Renal pelvis (tissue), 4 donors: Measurements from ENCODE around the gene DOK3. TPM values are rescaled to one million over a fixed set of nuclear protein-coding genes. Genes with fewer than 3 reads are reported as not detected.
"Not testable (repeated sequence)": the region's sequence is repeated elsewhere in the genome, so short reads cannot be mapped to it uniquely, and the experiment has no call there.

Experiments
- DNase-seq: peaks from one replicate; pipeline ENCODE4 v3.0.0-alpha.2; 2013
- polyA plus RNA-seq, 3 donors: library from polyadenylated mRNA; unstranded; fragments of 120-200 nt; gene quantifications; one replicate each; pipeline ENCODE4 v1.2.1, GENCODE V29; 2013; ENCODE audit not compliant: insufficient read length in 3 of 3

DOK3 gene
- polyA plus RNA-seq, 3 donors = 6.6 to 7.2 (median 7.1) TPM

- no peak for DNase-seq
Measured at GRCh38 chr5:177536386-177536785, 26.8 kb upstream of the DOK3 start.

- no peak for DNase-seq
Measured at GRCh38 chr5:177535125-177535524, 25.5 kb upstream of the DOK3 start.

- not testable (repeated sequence) for DNase-seq
Measured at GRCh38 chr5:177534433-177534832, 24.8 kb upstream of the DOK3 start.

- DNase-seq = no peak
Measured at GRCh38 chr5:177531209-177531940, 21.7 kb upstream of the DOK3 start.

- no peak for DNase-seq
Measured at GRCh38 chr5:177530638-177531037, 21.0 kb upstream of the DOK3 start.

- DNase-seq = no peak
Measured at GRCh38 chr5:177529247-177530203, 19.9 kb upstream of the DOK3 start.

- DNase-seq = no peak
Measured at GRCh38 chr5:177528631-177529030, 19.0 kb upstream of the DOK3 start.

GRCh38 chr5:177527595-177527994 lies 18.0 kb upstream of the DOK3 start:
- no peak for DNase-seq

- no peak for DNase-seq
Measured at GRCh38 chr5:177526791-177527190, 17.2 kb upstream of the DOK3 start.

- no peak for DNase-seq
Measured at GRCh38 chr5:177526191-177526590, 16.6 kb upstream of the DOK3 start.

- no peak for DNase-seq
Measured at GRCh38 chr5:177524941-177525655, 15.5 kb upstream of the DOK3 start.

GRCh38 chr5:177524539-177524900 lies 14.9 kb upstream of the DOK3 start:
- no peak for DNase-seq

- no peak for DNase-seq
Measured at GRCh38 chr5:177523711-177524538, 14.3 kb upstream of the DOK3 start.

- no peak for DNase-seq
Measured at GRCh38 chr5:177520916-177521513, 11.4 kb upstream of the DOK3 start.

- no peak for DNase-seq
Measured at GRCh38 chr5:177520271-177520670, 10.6 kb upstream of the DOK3 start.

GRCh38 chr5:177519463-177520235 lies 10.0 kb upstream of the DOK3 start:
- DNase-seq = no peak

- peak; percentile 98 for DNase-seq
Measured at GRCh38 chr5:177516601-177517568, 7.3 kb upstream of the DOK3 start, which contains the start of gene DDX41. TSS of gene DDX41 (minus strand) at chr5:177516961. CDS start at chr5:177516945, 16 bp downstream.

- DNase-seq = no peak
Measured at GRCh38 chr5:177515580-177515979, 6.0 kb upstream of the DOK3 start.

GRCh38 chr5:177514541-177514940 lies 4.9 kb upstream of the DOK3 start:
- DNase-seq = no peak
